ENCODE measurements around the gene OTUD5. TPM values are rescaled to one million over a fixed set of nuclear protein-coding genes. Genes with fewer than 3 reads are reported as not detected.
A peak's percentile ranks its signal among the peaks of the same experiment; 100 is the strongest.

OTUD5 gene
- total RNA-seq, 1 experiment from 2014 or later = 37.1 TPM

- Histone ChIP-seq H3K36me3 (ENCODE audit: low read depth) (no peaks in the 10 kb centered on the region), H2AFZ (no peak overlapping the region), H3F3A (ENCODE audit: insufficient read depth, low read depth) (no peaks in the 10 kb centered on the region), H3K9me2 (ENCODE audit: insufficient read depth) (no peaks in the 10 kb centered on the region), H3K4me1 (replicated peaks; ENCODE audit: insufficient read depth) (no peaks in the 10 kb centered on the region), H4K20me1 (ENCODE audit: insufficient read depth) (no peaks in the 10 kb centered on the region), H3K4me3 (peak overlapping the region; percentile 59; the same call in 1 of the 2 replicates), H3K4me2 (peak overlapping the region; percentile 70), H3K27ac (no peak overlapping the region), H3K27me3 (ENCODE audit: insufficient read depth, low read depth) (no peaks in the 10 kb centered on the region), H3K79me2 (ENCODE audit: low read depth) (peaks cover 18% of the 10 kb centered on the region), H3K9me3 (ENCODE audit: insufficient read depth, low read depth) (no peaks in the 10 kb centered on the region)
- intact Hi-C loops (cut with micrococcal nuclease; ENCODE audit: unreplicated experiment) = loop anchor here (5.0 kb wide), 1 partner anchor 97 kb away; the partner anchor contains the start of gene HDAC6
- no peak for DNase-seq
- TF ChIP-seq CTCF (conservative IDR thresholded peaks at IDR 0.05) = no peak
- no peak for TF ChIP-seq EZH2 (IDR thresholded peaks at IDR 0.05; ENCODE audit: low read depth)
- ChIA-PET POLR2A (ENCODE audit: unreplicated experiment) (no interaction called here), CTCF (no interaction called here)
- BruUV-seq (replicated peaks) = no TSS peak
These were observed 58.4 kb downstream of the OTUD5 start for GRCh38 chrX:48899078-48899410.

- POLR2A ChIA-PET (ENCODE audit: unreplicated experiment) = interaction anchor here (0.6 to 0.7 kb wide), 4 partner anchors 93 to 175 kb away, joined by 3 to 9 read pairs (median 4); no protein-coding TSS in a partner anchor
- CTCF ChIA-PET = interaction anchor here (0.6 kb wide), 1 partner anchor 30 kb away, joined by 3 read pairs; no protein-coding TSS in a partner anchor
- peak within 1 kb of the TSS; percentile 72; the same call in 1 of the 2 replicates for H2AFZ ChIP-seq
- H3K4me3 ChIP-seq = peak within 1 kb of the TSS; percentile 59
- H3K79me2 ChIP-seq (ENCODE audit: low read depth) = peaks cover 18% of the 10 kb centered on the region
- TF ChIP-seq EZH2 (IDR thresholded peaks at IDR 0.05; ENCODE audit: low read depth) = no peak
- TF ChIP-seq CTCF (conservative IDR thresholded peaks at IDR 0.05) = no peak
- H3K27ac ChIP-seq = peak within 1 kb of the TSS; percentile 84
- H3K9me2 ChIP-seq (ENCODE audit: insufficient read depth) = no peaks in the 10 kb centered on the region
- BruUV-seq (replicated peaks) = TSS peak; percentile 69
- H3K36me3 ChIP-seq (ENCODE audit: low read depth) = no peaks in the 10 kb centered on the region
- H3K4me1 ChIP-seq (replicated peaks; ENCODE audit: insufficient read depth) = no peaks in the 10 kb centered on the region
- no peaks in the 10 kb centered on the region for H3K9me3 ChIP-seq (ENCODE audit: insufficient read depth, low read depth)
- H4K20me1 ChIP-seq (ENCODE audit: insufficient read depth) = no peaks in the 10 kb centered on the region
- H3F3A ChIP-seq (ENCODE audit: insufficient read depth, low read depth) = no peaks in the 10 kb centered on the region
- H3K27me3 ChIP-seq (ENCODE audit: insufficient read depth, low read depth) = no peaks in the 10 kb centered on the region
- intact Hi-C loops (cut with micrococcal nuclease; ENCODE audit: unreplicated experiment) = loop anchor here (1.0 to 5.0 kb wide), 2 partner anchors 95 to 136 kb away; partner anchors contain the start of genes GLOD5 and HDAC6
- DNase-seq = peak; percentile 77 to 86
- peak within 1 kb of the TSS; percentile 70 for H3K4me2 ChIP-seq
These were observed 59.6 kb downstream of the OTUD5 start, which contains the start of the genes PQBP1 and TIMM17B for GRCh38 chrX:48897625-48898306. TSS of gene PQBP1 (plus strand) at chrX:48897930. CDS start at chrX:48898510, 580 bp downstream. TSS of gene TIMM17B (minus strand) at chrX:48897768. CDS start at chrX:48897749, 19 bp downstream.

GRCh38 chrX:48897157-48897624, 60.2 kb downstream of the OTUD5 start:
- Histone ChIP-seq H3K9me3 (ENCODE audit: insufficient read depth, low read depth) (no peaks in the 10 kb centered on the region), H4K20me1 (ENCODE audit: insufficient read depth) (no peaks in the 10 kb centered on the region), H3K79me2 (ENCODE audit: low read depth) (peaks cover 18% of the 10 kb centered on the region), H3K4me1 (replicated peaks; ENCODE audit: insufficient read depth) (no peaks in the 10 kb centered on the region), H3K36me3 (ENCODE audit: low read depth) (no peaks in the 10 kb centered on the region), H3K27ac (peak overlapping the region; percentile 84), H3K4me2 (peak overlapping the region; percentile 70), H3F3A (ENCODE audit: insufficient read depth, low read depth) (no peaks in the 10 kb centered on the region), H2AFZ (peak overlapping the region; percentile 72; the same call in 1 of the 2 replicates), H3K9me2 (ENCODE audit: insufficient read depth) (no peaks in the 10 kb centered on the region), H3K27me3 (ENCODE audit: insufficient read depth, low read depth) (no peaks in the 10 kb centered on the region), H3K4me3 (peak overlapping the region; percentile 59; the same call in 1 of the 2 replicates)
- ChIA-PET CTCF (interaction anchor here (0.6 kb wide), 1 partner anchor 29 kb away, joined by 3 read pairs; no protein-coding TSS in a partner anchor), POLR2A (ENCODE audit: unreplicated experiment) (interaction anchor here (0.6 to 0.7 kb wide), 4 partner anchors 92 to 175 kb away, joined by 3 to 9 read pairs (median 4); partner anchors contain the start of gene HDAC6)
- intact Hi-C loops (cut with micrococcal nuclease; ENCODE audit: unreplicated experiment) = loop anchor here (1.0 to 5.0 kb wide), 2 partner anchors 95 to 136 kb away; partner anchors contain the start of genes GLOD5 and HDAC6
- TF ChIP-seq EZH2 (IDR thresholded peaks at IDR 0.05; ENCODE audit: low read depth) = no peak
- TF ChIP-seq CTCF (conservative IDR thresholded peaks at IDR 0.05) = no peak
- TSS peak; percentile 49 for BruUV-seq (replicated peaks)
- peak; percentile 60 to 61 for DNase-seq
